Left ventricle myocardium inferior (tissue), 1 donor: ENCODE data around the gene TIMM17A. TPM values are rescaled to one million over a fixed set of nuclear protein-coding genes. Genes with fewer than 3 reads are reported as not detected.
"Not testable (repeated sequence)": the region's sequence is repeated elsewhere in the genome, so short reads cannot be mapped to it uniquely, and the experiment has no call there.

ENCODE experiments used
- DNase-seq: peaks from one replicate; pipeline ENCODE4 v3.0.0-alpha.2; 2020
- H3K27ac ChIP-seq: fragments of 200-600 bp; replicated peaks from 2 replicates; pipeline ENCODE4 v1.8.0; 2021
- H3K27me3 ChIP-seq: fragments of 200-600 bp; 2 replicates; pipeline ENCODE4 v1.8.0; 2021; ENCODE audit warnings: low read depth
- H3K36me3 ChIP-seq: fragments of 200-600 bp; 2 replicates; pipeline ENCODE4 v1.8.0; 2021
- H3K4me1 ChIP-seq: fragments of 200-600 bp; 2 replicates; pipeline ENCODE4 v1.8.0; 2021
- H3K4me3 ChIP-seq: fragments of 200-600 bp; 2 replicates; pipeline ENCODE4 v1.8.0; 2021; ENCODE audit warnings: mild to moderate bottlenecking, moderate library complexity
- H3K9me3 ChIP-seq: fragments of 200-600 bp; replicated peaks from 2 replicates; pipeline ENCODE4 v1.8.0; 2021
- CTCF ChIP-seq: fragments of 200-600 bp; IDR thresholded peaks from 2 replicates; pipeline ENCODE4 v1.8.0; 2021; ENCODE audit warnings: antibody characterized with exemption, mild to moderate bottlenecking, borderline replicate concordance
- intact Hi-C: fragments of 100-400 bp; cut with micrococcal nuclease; formaldehyde crosslinking; loops from one replicate; pipeline ENCODE4 v1.11.0; 2022
- microRNA-seq: library from miRNA; unstranded; fragments of <30 nt; microRNA quantifications from one replicate; pipeline ENCODE4 v1.2.0, GENCODE V29; 2020
- total RNA-seq: library from RNA; stranded (reverse); fragmentation: NEBNext Ultra II Directional; extraction: Animal tissue kit (Norgen Biotek cat#: 25700); gene quantifications from one replicate; pipeline ENCODE4 v1.2.1, GENCODE V29; 2021
- donor health status: DM: no; HTN: yes; CAD: no; lungs with severe emphysema.

The TIMM17A gene
- total RNA-seq, 1 donor from 2014 or later, result 87.5 TPM

- DNase-seq, result no peak
- TF ChIP-seq CTCF, result no peak
- no peak overlapping the region for H3K4me3 ChIP-seq
- H3K36me3 ChIP-seq, result no peaks in the 10 kb centered on the region
- H3K9me3 ChIP-seq, result no peaks in the 10 kb centered on the region
- no peak overlapping the region for H3K27ac ChIP-seq
- intact Hi-C loops, result no loop called here
- H3K27me3 ChIP-seq, result peaks cover 26% of the 10 kb centered on the region
- H3K4me1 ChIP-seq, result peaks cover 6% of the 10 kb centered on the region
Observed at GRCh38 chr1:202016811-202017748, 61.8 kb downstream of the TIMM17A start.

- Histone ChIP-seq H3K4me3 (no peak overlapping the region), H3K36me3 (no peaks in the 10 kb centered on the region), H3K4me1 (peaks cover 6% of the 10 kb centered on the region), H3K9me3 (no peaks in the 10 kb centered on the region), H3K27me3 (peaks cover 26% of the 10 kb centered on the region), H3K27ac (no peak overlapping the region)
- DNase-seq, result no peak
- intact Hi-C loops, result no loop called here
- TF ChIP-seq CTCF, result no peak
Observed at GRCh38 chr1:202017749-202018467, 62.6 kb downstream of the TIMM17A start.

GRCh38 chr1:202018468-202019234, 63.3 kb downstream of the TIMM17A start:
- H3K36me3 ChIP-seq, result no peaks in the 10 kb centered on the region
- H3K4me1 ChIP-seq, result peaks cover 6% of the 10 kb centered on the region
- H3K9me3 ChIP-seq, result no peaks in the 10 kb centered on the region
- H3K27me3 ChIP-seq, result peaks cover 26% of the 10 kb centered on the region
- no peak for TF ChIP-seq CTCF
- no peak overlapping the region for H3K4me3 ChIP-seq
- no peak for DNase-seq
- intact Hi-C loops, result no loop called here
- H3K27ac ChIP-seq, result no peak overlapping the region

GRCh38 chr1:202019235-202019558, 63.9 kb downstream of the TIMM17A start:
- H3K27ac ChIP-seq, H3K36me3 ChIP-seq, H3K4me3 ChIP-seq, H3K4me1 ChIP-seq, DNase-seq, H3K9me3 ChIP-seq, intact Hi-C loops: not testable (repeated sequence)
- H3K27me3 ChIP-seq, result peaks cover 26% of the 10 kb centered on the region

Small RNAs within 50 kb of the gene (microRNA-seq; reads per million reads assigned to microRNA genes)
- not detected for gene MIR6740

Other genes starting within 250 kb of the TIMM17A start
- 20.1 TPM for gene IPO9, start 126.3 kb upstream of the TIMM17A start, total RNA-seq
- gene SHISA4, start 66.6 kb upstream of the TIMM17A start, total RNA-seq, result 191 TPM
- 9.2 TPM for gene LMOD1, start 9.0 kb upstream of the TIMM17A start, total RNA-seq
- 16.6 TPM for gene RNPEP, start 27.1 kb downstream of the TIMM17A start, total RNA-seq
- 0.60 TPM for gene ELF3, start 55.1 kb downstream of the TIMM17A start, total RNA-seq
- gene GPR37L1, start 167.4 kb downstream of the TIMM17A start, total RNA-seq, result 0.05 TPM
- 64.7 TPM for gene ARL8A, start 189.2 kb downstream of the TIMM17A start, total RNA-seq
- gene PTPN7, start 205.1 kb downstream of the TIMM17A start, total RNA-seq, result 0.44 TPM
- 0.60 TPM for gene LGR6, start 238.3 kb downstream of the TIMM17A start, total RNA-seq